ENCODE data around the gene NSMCE4A.
"Not testable (repeated sequence)": the region's sequence is repeated elsewhere in the genome, so short reads cannot be mapped to it uniquely, and the experiment has no call there.

Gene NSMCE4A

GRCh38 chr10:122019414-122019975 lies 44.5 kb upstream of the NSMCE4A start:
- H3K36me3 ChIP-seq (ENCODE audit: control insufficient read depth, insufficient read depth, low read length): no peaks in the 10 kb centered on the region
- no peaks in the 10 kb centered on the region for H3K27me3 ChIP-seq (replicated peaks; ENCODE audit: control insufficient read depth, insufficient read depth, low read length)
- no peak for DNase-seq (ENCODE audit: extremely low read depth, insufficient read length)
- no peak overlapping the region for H3K4me3 ChIP-seq (replicated peaks; ENCODE audit: low read depth, low read length)
- no peak for TF ChIP-seq CTCF (IDR thresholded peaks at IDR 0.05; ENCODE audit: insufficient read depth, low read length, poor library complexity, severe bottlenecking)

- no peak for TF ChIP-seq CTCF (IDR thresholded peaks at IDR 0.05; ENCODE audit: insufficient read depth, low read length, poor library complexity, severe bottlenecking)
- Histone ChIP-seq H3K36me3 (ENCODE audit: control insufficient read depth, insufficient read depth, low read length) (no peaks in the 10 kb centered on the region), H3K27me3 (replicated peaks; ENCODE audit: control insufficient read depth, insufficient read depth, low read length) (no peaks in the 10 kb centered on the region), H3K4me3 (replicated peaks; ENCODE audit: low read depth, low read length) (no peak overlapping the region)
- DNase-seq (ENCODE audit: extremely low read depth, insufficient read length): no peak
Measured at GRCh38 chr10:122018951-122019413, 44.0 kb upstream of the NSMCE4A start.

GRCh38 chr10:122018491-122018890 lies 43.5 kb upstream of the NSMCE4A start:
- H3K36me3 ChIP-seq (ENCODE audit: control insufficient read depth, insufficient read depth, low read length): no peaks in the 10 kb centered on the region
- no peak for DNase-seq (ENCODE audit: extremely low read depth, insufficient read length)
- H3K4me3 ChIP-seq (replicated peaks; ENCODE audit: low read depth, low read length): no peak overlapping the region
- no peak for TF ChIP-seq CTCF (IDR thresholded peaks at IDR 0.05; ENCODE audit: insufficient read depth, low read length, poor library complexity, severe bottlenecking)
- H3K27me3 ChIP-seq (replicated peaks; ENCODE audit: control insufficient read depth, insufficient read depth, low read length): no peaks in the 10 kb centered on the region; the same call in 1 of the 2 replicates

GRCh38 chr10:122017926-122018325 lies 42.9 kb upstream of the NSMCE4A start:
- not testable (repeated sequence) for H3K4me3 ChIP-seq (replicated peaks; ENCODE audit: low read depth, low read length); DNase-seq (ENCODE audit: extremely low read depth, insufficient read length); H3K36me3 ChIP-seq (ENCODE audit: control insufficient read depth, insufficient read depth, low read length); H3K27me3 ChIP-seq (replicated peaks; ENCODE audit: control insufficient read depth, insufficient read depth, low read length)

GRCh38 chr10:122014652-122015248 lies 39.7 kb upstream of the NSMCE4A start:
- no peak for DNase-seq (ENCODE audit: extremely low read depth, insufficient read length)
- no peaks in the 10 kb centered on the region; the same call in 1 of the 2 replicates for H3K27me3 ChIP-seq (replicated peaks; ENCODE audit: control insufficient read depth, insufficient read depth, low read length)
- H3K4me3 ChIP-seq (replicated peaks; ENCODE audit: low read depth, low read length): no peak overlapping the region
- no peaks in the 10 kb centered on the region for H3K36me3 ChIP-seq (ENCODE audit: control insufficient read depth, insufficient read depth, low read length)
- no peak for TF ChIP-seq CTCF (IDR thresholded peaks at IDR 0.05; ENCODE audit: insufficient read depth, low read length, poor library complexity, severe bottlenecking)

- Histone ChIP-seq H3K4me3 (replicated peaks; ENCODE audit: low read depth, low read length) (no peak overlapping the region), H3K27me3 (replicated peaks; ENCODE audit: control insufficient read depth, insufficient read depth, low read length) (no peaks in the 10 kb centered on the region; the same call in 1 of the 2 replicates), H3K36me3 (ENCODE audit: control insufficient read depth, insufficient read depth, low read length) (no peaks in the 10 kb centered on the region)
- DNase-seq (ENCODE audit: extremely low read depth, insufficient read length): no peak
- no peak for TF ChIP-seq CTCF (IDR thresholded peaks at IDR 0.05; ENCODE audit: insufficient read depth, low read length, poor library complexity, severe bottlenecking)
Measured at GRCh38 chr10:122013311-122013780, 38.3 kb upstream of the NSMCE4A start.
